Cardiac fibroblast (primary cell): ENCODE results near the gene UGT1A10.

ENCODE experiments used
- DNase-seq, 2 donors: peaks; one replicate each; pipeline versions ENCODE4 v3.0.0 to v3.0.0-alpha.2; 2010; ENCODE audit warnings: low read depth in 2 of 2
- H3K4me3 ChIP-seq, 2 donors: replicated peaks in 1 of 2; 1 replicate in 1 of 2; 2 replicates in 1 of 2; pipeline ENCODE4 v1.5.1; 2011; ENCODE audit warnings: low read depth in 2 of 2, low read length in 2 of 2, mild to moderate bottlenecking in 2 of 2, moderate library complexity in 1 of 2
- CTCF ChIP-seq: IDR thresholded peaks from one replicate; pipeline ENCODE4 v1.5.1; 2011; ENCODE audit warnings: low read depth, mild to moderate bottlenecking, low read length, inconsistent platforms

UGT1A10 gene

GRCh38 chr2:233811087-233811486, 174.8 kb downstream of the UGT1A10 start:
- no peak for TF ChIP-seq CTCF
- no peak overlapping the region for H3K4me3 ChIP-seq
- DNase-seq, result no peak

- TF ChIP-seq CTCF, result no peak
- no peak overlapping the region for H3K4me3 ChIP-seq
- DNase-seq, result no peak
These were observed 175.5 kb downstream of the UGT1A10 start for GRCh38 chr2:233811732-233812131.

GRCh38 chr2:233813236-233814055, 177.2 kb downstream of the UGT1A10 start:
- DNase-seq, result no peak
- TF ChIP-seq CTCF, result no peak
- H3K4me3 ChIP-seq, result no peak overlapping the region

GRCh38 chr2:233814056-233814835, 178.0 kb downstream of the UGT1A10 start:
- no peak overlapping the region for H3K4me3 ChIP-seq
- peak in 1 of 2 donors; percentile 30 for DNase-seq
- TF ChIP-seq CTCF, result no peak

- no peak overlapping the region for H3K4me3 ChIP-seq
- no peak for DNase-seq
- no peak for TF ChIP-seq CTCF
These were observed 179.6 kb downstream of the UGT1A10 start for GRCh38 chr2:233815861-233816260.

GRCh38 chr2:233816334-233816733, 180.1 kb downstream of the UGT1A10 start:
- DNase-seq, result no peak
- TF ChIP-seq CTCF, result no peak
- no peak overlapping the region for H3K4me3 ChIP-seq
